ENCODE data around the gene CISD3.

Gene CISD3

DNA sequence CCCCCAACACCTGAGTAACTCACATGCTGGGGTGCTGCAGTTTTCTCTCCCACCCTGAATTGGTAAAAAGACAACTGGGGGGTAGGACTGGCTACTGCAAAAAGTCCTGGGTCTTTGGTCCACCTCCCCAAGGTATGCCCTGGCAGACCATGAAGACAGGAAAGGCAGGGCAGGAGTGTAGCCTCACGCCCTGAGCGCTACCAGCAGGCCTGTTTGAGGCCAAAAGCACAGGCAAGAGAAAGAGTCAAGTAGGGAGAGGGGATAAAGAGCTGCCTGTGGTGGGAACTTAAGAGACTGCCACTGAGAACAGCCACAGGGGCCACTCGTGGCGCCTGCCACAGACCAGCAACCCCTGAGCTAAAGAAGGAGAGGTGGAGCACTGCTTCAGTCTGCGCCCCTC, 36.2 kb downstream of the CISD3 start:
- DNase-seq (ENCODE audit: low read depth), result no peak
- Histone ChIP-seq H3K9ac (ENCODE audit: low read length) (no peak overlapping the region), H3K4me1 (ENCODE audit: control insufficient read depth, insufficient read depth, low read length) (no peaks in the 10 kb centered on the region), H3K27me3 (replicated peaks; ENCODE audit: control insufficient read depth, insufficient read depth, low read length) (no peaks in the 10 kb centered on the region), H3K9me3 (ENCODE audit: control insufficient read depth, low read length) (no peaks in the 10 kb centered on the region), H3K4me3 (ENCODE audit: low read length) (no peak overlapping the region), H3K36me3 (ENCODE audit: control insufficient read depth, insufficient read depth, low read length, severe bottlenecking) (peaks cover 95% of the 10 kb centered on the region)

DNA sequence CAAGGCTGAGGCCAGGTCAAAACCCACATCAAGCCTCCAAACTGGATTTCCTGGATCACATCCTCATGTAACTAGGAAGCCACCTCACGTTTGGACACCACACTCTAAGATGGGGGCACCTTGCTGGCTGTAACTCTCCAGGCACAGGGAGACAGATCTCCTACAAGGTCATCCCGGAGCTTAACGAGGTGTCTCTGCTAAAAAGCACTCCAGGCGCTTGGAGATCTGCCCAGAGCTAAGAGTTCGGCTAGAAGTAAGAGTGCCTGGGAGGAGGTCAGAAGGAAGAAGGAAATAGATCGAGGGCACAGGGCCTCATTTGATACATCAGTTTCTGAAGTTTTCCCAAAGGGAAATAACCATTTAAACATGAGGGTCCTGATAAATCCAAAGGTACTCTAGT, 38.3 kb downstream of the CISD3 start:
- H3K27me3 ChIP-seq (replicated peaks; ENCODE audit: control insufficient read depth, insufficient read depth, low read length), result no peaks in the 10 kb centered on the region
- H3K4me3 ChIP-seq (ENCODE audit: low read length), result no peak overlapping the region
- H3K4me1 ChIP-seq (ENCODE audit: control insufficient read depth, insufficient read depth, low read length), result no peaks in the 10 kb centered on the region
- H3K36me3 ChIP-seq (ENCODE audit: control insufficient read depth, insufficient read depth, low read length, severe bottlenecking), result peaks cover 97% of the 10 kb centered on the region
- DNase-seq (ENCODE audit: low read depth), result no peak
- no peak overlapping the region for H3K9ac ChIP-seq (ENCODE audit: low read length)
- H3K9me3 ChIP-seq (ENCODE audit: control insufficient read depth, low read length), result no peaks in the 10 kb centered on the region

DNA sequence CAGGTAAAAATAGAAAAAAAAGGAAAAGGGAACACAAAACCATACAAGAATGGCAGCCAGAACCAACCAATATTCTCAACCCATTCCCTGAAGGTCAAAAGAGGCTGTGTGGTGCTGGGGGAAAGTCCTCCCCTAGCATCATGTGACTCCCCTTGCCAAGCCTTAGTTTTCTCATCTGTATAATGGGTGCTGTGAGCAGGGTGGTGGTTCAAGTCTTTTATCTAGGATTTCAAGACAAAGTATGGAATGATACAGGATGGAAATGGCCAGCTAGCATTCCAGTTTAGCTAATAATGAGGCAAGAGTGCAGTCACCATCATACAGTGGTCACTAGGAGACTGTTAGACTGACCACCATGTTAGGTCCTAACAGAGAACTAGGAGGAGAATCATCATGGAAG, 43.1 kb downstream of the CISD3 start:
- H3K4me3 ChIP-seq (ENCODE audit: low read length), result no peak overlapping the region
- no peak overlapping the region for H3K9ac ChIP-seq (ENCODE audit: low read length)
- H3K4me1 ChIP-seq (ENCODE audit: control insufficient read depth, insufficient read depth, low read length), result no peaks in the 10 kb centered on the region
- H3K27me3 ChIP-seq (replicated peaks; ENCODE audit: control insufficient read depth, insufficient read depth, low read length), result no peaks in the 10 kb centered on the region
- no peaks in the 10 kb centered on the region for H3K9me3 ChIP-seq (ENCODE audit: control insufficient read depth, low read length)
- peaks cover 95% of the 10 kb centered on the region for H3K36me3 ChIP-seq (ENCODE audit: control insufficient read depth, insufficient read depth, low read length, severe bottlenecking)
- no peak for DNase-seq (ENCODE audit: low read depth)

- no peak for DNase-seq (ENCODE audit: low read depth)
- Histone ChIP-seq H3K36me3 (ENCODE audit: control insufficient read depth, insufficient read depth, low read length, severe bottlenecking) (peaks cover 95% of the 10 kb centered on the region), H3K9ac (ENCODE audit: low read length) (no peak overlapping the region)
These were observed 47.6 kb downstream of the CISD3 start for GRCh38 chr17:38777641-38778250.

GRCh38 chr17:38779965-38780752, 50.0 kb downstream of the CISD3 start:
- Histone ChIP-seq H3K27me3 (replicated peaks; ENCODE audit: control insufficient read depth, insufficient read depth, low read length) (no peaks in the 10 kb centered on the region), H3K4me1 (ENCODE audit: control insufficient read depth, insufficient read depth, low read length) (no peaks in the 10 kb centered on the region), H3K4me3 (ENCODE audit: low read length) (no peak overlapping the region), H3K36me3 (ENCODE audit: control insufficient read depth, insufficient read depth, low read length, severe bottlenecking) (peaks cover 96% of the 10 kb centered on the region), H3K9me3 (ENCODE audit: control insufficient read depth, low read length) (no peaks in the 10 kb centered on the region), H3K9ac (ENCODE audit: low read length) (no peak overlapping the region)
- DNase-seq (ENCODE audit: low read depth), result no peak

More at GRCh38 chr17:38777641-38778250, 47.6 kb downstream of the CISD3 start:
- Histone ChIP-seq H3K4me1 (ENCODE audit: control insufficient read depth, insufficient read depth, low read length) (no peaks in the 10 kb centered on the region), H3K9me3 (ENCODE audit: control insufficient read depth, low read length) (no peaks in the 10 kb centered on the region), H3K4me3 (ENCODE audit: low read length) (no peak overlapping the region), H3K27me3 (replicated peaks; ENCODE audit: control insufficient read depth, insufficient read depth, low read length) (no peaks in the 10 kb centered on the region)

DNA sequence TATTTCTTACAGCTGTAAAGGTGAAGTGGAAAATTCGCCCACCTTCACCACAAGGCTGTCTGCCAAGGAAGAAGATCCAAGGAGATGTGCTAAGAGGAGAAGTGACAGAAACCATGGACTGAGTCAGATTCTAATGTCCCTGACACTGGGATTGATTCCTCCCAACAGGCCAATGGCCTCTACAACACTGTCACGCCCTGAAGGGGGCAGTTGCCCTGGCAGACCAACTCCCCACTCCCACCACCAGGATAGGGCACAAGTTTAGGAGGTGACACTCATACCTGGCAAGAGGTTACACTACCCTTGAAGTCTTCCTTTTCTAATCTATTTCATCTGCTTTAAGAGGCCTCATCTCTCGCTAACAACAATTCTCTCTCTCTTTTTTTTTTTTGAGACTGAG, 53.1 kb downstream of the CISD3 start:
- Histone ChIP-seq H3K27me3 (replicated peaks; ENCODE audit: control insufficient read depth, insufficient read depth, low read length) (no peaks in the 10 kb centered on the region), H3K9me3 (ENCODE audit: control insufficient read depth, low read length) (no peaks in the 10 kb centered on the region), H3K4me3 (ENCODE audit: low read length) (no peak overlapping the region), H3K4me1 (ENCODE audit: control insufficient read depth, insufficient read depth, low read length) (no peaks in the 10 kb centered on the region), H3K9ac (ENCODE audit: low read length) (no peak overlapping the region), H3K36me3 (ENCODE audit: control insufficient read depth, insufficient read depth, low read length, severe bottlenecking) (peaks cover 85% of the 10 kb centered on the region)
- no peak for DNase-seq (ENCODE audit: low read depth)
